Hepatocyte (in vitro differentiated cells): Measurements from ENCODE around the gene CPEB3. TPM values are rescaled to one million over a fixed set of nuclear protein-coding genes. Genes with fewer than 3 reads are reported as not detected.

ENCODE experiments used
- DNase-seq: peaks from one replicate; pipeline ENCODE4 v3.0.0-alpha.2; 2016; ENCODE audit warnings: low spot score
- H2AFZ ChIP-seq: fragments of 200-600 bp; sonication (generic); 2 replicates; pipeline ENCODE4 v1.6.0; 2016; ENCODE audit warnings: antibody characterized with exemption, mild to moderate bottlenecking
- H3K27ac ChIP-seq: fragments of 200-600 bp; sonication (generic); 2 replicates; pipeline ENCODE4 v1.5.1; 2016; ENCODE audit warnings: mild to moderate bottlenecking
- H3K27me3 ChIP-seq: fragments of 200-600 bp; sonication (generic); 2 replicates; pipeline ENCODE4 v1.6.1; 2016
- H3K36me3 ChIP-seq: fragments of 200-600 bp; sonication (generic); replicated peaks from 2 replicates; pipeline ENCODE4 v1.5.1; 2016; ENCODE audit warnings: low read depth; ENCODE audit not compliant: insufficient read depth
- H3K4me1 ChIP-seq: fragments of 200-600 bp; sonication (generic); 2 replicates; pipeline ENCODE4 v1.5.1; 2016; ENCODE audit warnings: mild to moderate bottlenecking, moderate library complexity; ENCODE audit not compliant: insufficient read depth
- H3K4me2 ChIP-seq: fragments of 200-600 bp; sonication (generic); 2 replicates; pipeline ENCODE4 v1.6.0; 2016
- H3K4me3 ChIP-seq: fragments of 200-600 bp; sonication (generic); 2 replicates; pipeline ENCODE4 v1.5.1; 2016; ENCODE audit warnings: mild to moderate bottlenecking
- H3K79me2 ChIP-seq: fragments of 200-600 bp; sonication (generic); 2 replicates; pipeline ENCODE4 v1.6.0; 2017; ENCODE audit warnings: mild to moderate bottlenecking
- H3K9me2 ChIP-seq: fragments of 200-600 bp; sonication (generic); replicated peaks from 2 replicates; pipeline ENCODE4 v1.6.0; 2017; ENCODE audit warnings: mild to moderate bottlenecking; ENCODE audit not compliant: insufficient read depth
- H3K9me3 ChIP-seq: fragments of 200-600 bp; sonication (generic); 2 replicates; pipeline ENCODE4 v1.5.1; 2016; ENCODE audit warnings: low read depth, mild to moderate bottlenecking
- H4K20me1 ChIP-seq: fragments of 200-600 bp; sonication (generic); 2 replicates; pipeline ENCODE4 v1.6.0; 2016; ENCODE audit warnings: mild to moderate bottlenecking; ENCODE audit not compliant: insufficient read depth, poor library complexity, severe bottlenecking
- CTCF ChIP-seq: fragments of 200-600 bp; sonication (generic); IDR thresholded peaks from 2 replicates; pipeline ENCODE4 v1.5.1; 2016; ENCODE audit warnings: antibody characterized with exemption, mild to moderate bottlenecking; ENCODE audit not compliant: poor library complexity
- EZH2 ChIP-seq: fragments of 200-600 bp; sonication (generic); IDR thresholded peaks from 2 replicates; pipeline ENCODE4 v1.6.1; 2016; ENCODE audit warnings: antibody characterized with exemption, mild to moderate bottlenecking, borderline replicate concordance
- EZH2phosphoT487 ChIP-seq: fragments of 200-600 bp; sonication (generic); IDR thresholded peaks from one replicate; pipeline ENCODE4 v1.6.1; 2018; ENCODE audit warnings: antibody characterized with exemption, mild to moderate bottlenecking, low read depth, moderate library complexity; ENCODE audit not compliant: unreplicated experiment, severe bottlenecking
- WGBS: methylation state at CpG from one replicate; pipeline ENCODE4 v1.1.6; 2016; ENCODE audit warnings: low lambda C conversion rate; ENCODE audit errors: missing lambda C conversion rate; 5-methylcytosine and 5-hydroxymethylcytosine counted together
- polyA plus RNA-seq: library from polyadenylated mRNA; unstranded; fragments of >200 nt; fragmentation: Nextera tagmentation; extraction: Ambion mirVana; gene quantifications from 2 replicates; pipeline ENCODE4 v1.2.1, GENCODE V29; 2016
- total RNA-seq: library from RNA; depleted of rRNA; stranded (reverse); fragments of >200 nt; gene quantifications from 2 replicates; pipeline ENCODE4 v1.2.3, GENCODE V29; 2014

The CPEB3 gene
- total and polyA plus RNA-seq, 2 experiments from 2014 or later = 4.0 to 4.9 TPM

- no peaks in the 10 kb centered on the region for H4K20me1 ChIP-seq
- H3K4me1 ChIP-seq = no peaks in the 10 kb centered on the region
- H3K27me3 ChIP-seq = no peaks in the 10 kb centered on the region
- peaks cover 3% of the 10 kb centered on the region for H3K79me2 ChIP-seq
- H3K9me3 ChIP-seq = no peaks in the 10 kb centered on the region
- no peaks in the 10 kb centered on the region for H3K9me2 ChIP-seq
- no peak overlapping the region for H2AFZ ChIP-seq
- 94% methylated on average over 2 of the region's 2 CpGs for WGBS
- no peak overlapping the region for H3K4me2 ChIP-seq
- H3K4me3 ChIP-seq = no peak overlapping the region
- H3K27ac ChIP-seq = no peak overlapping the region
- no peaks in the 10 kb centered on the region for H3K36me3 ChIP-seq
- no peak for TF ChIP-seq CTCF
- TF ChIP-seq EZH2phosphoT487 = no peak
- TF ChIP-seq EZH2 = no peak
- DNase-seq = no peak
These were observed 182.1 kb downstream of the CPEB3 start for GRCh38 chr10:92108747-92109146.

- Histone ChIP-seq H3K4me2 (no peak overlapping the region), H2AFZ (no peak overlapping the region), H3K9me2 (no peaks in the 10 kb centered on the region), H3K4me3 (no peak overlapping the region), H3K79me2 (peaks cover 3% of the 10 kb centered on the region), H3K27ac (no peak overlapping the region), H3K27me3 (no peaks in the 10 kb centered on the region), H3K4me1 (no peaks in the 10 kb centered on the region), H4K20me1 (no peaks in the 10 kb centered on the region), H3K36me3 (no peaks in the 10 kb centered on the region), H3K9me3 (no peaks in the 10 kb centered on the region)
- no peak for TF ChIP-seq CTCF
- TF ChIP-seq EZH2phosphoT487 = no peak
- TF ChIP-seq EZH2 = no peak
- no peak for DNase-seq
These were observed 182.8 kb downstream of the CPEB3 start for GRCh38 chr10:92108120-92108519.

GRCh38 chr10:92103376-92104090 is 187.3 kb downstream of the CPEB3 start:
- no peak for DNase-seq
- peaks cover 5% of the 10 kb centered on the region for H3K79me2 ChIP-seq
- WGBS = 80% methylated on average over 2 of the region's 2 CpGs
- TF ChIP-seq EZH2phosphoT487 = no peak
- TF ChIP-seq EZH2 = no peak
- no peak for TF ChIP-seq CTCF
- H3K4me2 ChIP-seq = no peak overlapping the region
- H3K27ac ChIP-seq = no peak overlapping the region
- H4K20me1 ChIP-seq = no peaks in the 10 kb centered on the region
- H3K9me3 ChIP-seq = no peaks in the 10 kb centered on the region
- no peaks in the 10 kb centered on the region for H3K27me3 ChIP-seq
- H3K4me1 ChIP-seq = no peaks in the 10 kb centered on the region
- H3K9me2 ChIP-seq = no peaks in the 10 kb centered on the region
- no peak overlapping the region for H2AFZ ChIP-seq
- H3K4me3 ChIP-seq = no peak overlapping the region
- H3K36me3 ChIP-seq = no peaks in the 10 kb centered on the region
